DMS153 treated with DMSO at 0.1 percent for 48 hours (cell line): ENCODE measurements around the gene EEF1G.
"Not testable (repeated sequence)": the region's sequence is repeated elsewhere in the genome, so short reads cannot be mapped to it uniquely, and the experiment has no call there.

Experiments used
- DNase-seq: peaks from one replicate; lab custom pipeline; 2025; ENCODE audit not compliant: unreplicated experiment; lab: John Stamatoyannopoulos, UW

EEF1G gene, protein sequence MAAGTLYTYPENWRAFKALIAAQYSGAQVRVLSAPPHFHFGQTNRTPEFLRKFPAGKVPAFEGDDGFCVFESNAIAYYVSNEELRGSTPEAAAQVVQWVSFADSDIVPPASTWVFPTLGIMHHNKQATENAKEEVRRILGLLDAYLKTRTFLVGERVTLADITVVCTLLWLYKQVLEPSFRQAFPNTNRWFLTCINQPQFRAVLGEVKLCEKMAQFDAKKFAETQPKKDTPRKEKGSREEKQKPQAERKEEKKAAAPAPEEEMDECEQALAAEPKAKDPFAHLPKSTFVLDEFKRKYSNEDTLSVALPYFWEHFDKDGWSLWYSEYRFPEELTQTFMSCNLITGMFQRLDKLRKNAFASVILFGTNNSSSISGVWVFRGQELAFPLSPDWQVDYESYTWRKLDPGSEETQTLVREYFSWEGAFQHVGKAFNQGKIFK

DNA sequence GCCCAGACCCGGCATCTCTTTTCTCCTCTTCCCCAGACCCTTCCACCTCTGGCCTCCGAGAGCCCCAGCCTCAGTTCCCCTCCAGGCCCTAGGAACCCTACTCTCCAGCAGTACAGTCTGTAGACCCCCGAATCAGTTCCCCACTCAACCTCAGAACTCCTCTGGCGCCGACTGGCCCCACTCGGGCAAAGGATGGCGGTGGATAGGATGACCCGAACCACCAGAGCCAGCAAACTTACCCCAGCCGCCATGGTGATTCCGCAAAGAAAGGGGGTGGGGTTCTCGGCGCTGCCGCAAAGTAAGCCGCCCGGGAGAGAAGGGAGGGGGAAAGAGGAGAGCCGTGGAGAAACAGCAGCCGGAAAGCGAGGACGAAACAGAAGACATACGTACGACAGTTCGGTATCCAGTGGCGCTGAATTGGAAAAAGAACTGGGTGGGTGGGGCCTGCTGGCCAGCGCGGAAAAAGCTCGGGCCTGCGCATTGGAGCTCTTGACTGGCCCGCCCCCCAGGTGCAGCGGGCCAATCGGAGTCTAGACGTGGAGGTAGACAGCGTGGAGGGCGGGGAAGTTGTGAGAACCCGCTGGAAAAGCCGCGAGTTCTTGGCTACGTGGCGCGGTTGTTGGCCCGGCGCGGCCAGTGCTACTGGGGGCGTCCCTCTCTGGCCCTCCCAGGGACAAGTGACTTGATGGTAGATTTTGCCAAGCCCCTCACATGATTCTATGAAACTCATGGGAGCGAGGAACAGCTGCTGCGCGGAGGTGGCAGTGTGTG lies at the start of gene EEF1G:
Gene EEF1G, minus strand, starts transcription at position 300 of the 771 bp plus-strand sequence. Its CDS starts 49 bp downstream, at position 251.
- peak; percentile 99 for DNase-seq

DNA sequence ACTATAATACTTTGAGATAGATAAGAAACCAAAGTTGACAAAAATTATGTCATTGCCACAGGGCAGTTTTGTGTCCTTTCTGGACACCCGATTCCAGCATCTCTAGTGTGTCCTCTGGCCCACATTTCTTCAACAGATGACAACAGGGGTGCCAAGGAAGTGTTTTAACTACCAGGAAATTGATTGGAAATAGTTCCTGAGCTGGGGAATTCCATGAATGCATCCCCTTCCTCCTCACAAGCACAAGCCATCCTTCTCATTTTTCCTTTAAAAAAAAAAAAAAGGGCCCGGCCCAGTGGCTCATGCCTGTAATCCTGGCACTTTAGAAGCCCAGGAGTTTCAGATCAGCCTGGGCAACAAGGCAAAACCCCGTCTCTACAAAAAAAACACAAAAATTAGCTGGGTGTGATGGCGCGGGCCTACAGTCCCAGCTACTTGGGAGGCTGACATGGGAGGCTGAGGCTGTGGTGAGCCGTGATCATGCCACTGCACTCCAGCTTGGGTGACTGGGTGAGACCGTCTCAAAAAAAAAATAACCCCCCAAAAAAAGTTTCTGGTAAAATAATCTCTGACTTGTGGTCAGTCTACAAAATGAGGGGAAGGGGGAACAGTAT lies 48.9 kb upstream of the EEF1G start:
- DNase-seq: no peak

DNA sequence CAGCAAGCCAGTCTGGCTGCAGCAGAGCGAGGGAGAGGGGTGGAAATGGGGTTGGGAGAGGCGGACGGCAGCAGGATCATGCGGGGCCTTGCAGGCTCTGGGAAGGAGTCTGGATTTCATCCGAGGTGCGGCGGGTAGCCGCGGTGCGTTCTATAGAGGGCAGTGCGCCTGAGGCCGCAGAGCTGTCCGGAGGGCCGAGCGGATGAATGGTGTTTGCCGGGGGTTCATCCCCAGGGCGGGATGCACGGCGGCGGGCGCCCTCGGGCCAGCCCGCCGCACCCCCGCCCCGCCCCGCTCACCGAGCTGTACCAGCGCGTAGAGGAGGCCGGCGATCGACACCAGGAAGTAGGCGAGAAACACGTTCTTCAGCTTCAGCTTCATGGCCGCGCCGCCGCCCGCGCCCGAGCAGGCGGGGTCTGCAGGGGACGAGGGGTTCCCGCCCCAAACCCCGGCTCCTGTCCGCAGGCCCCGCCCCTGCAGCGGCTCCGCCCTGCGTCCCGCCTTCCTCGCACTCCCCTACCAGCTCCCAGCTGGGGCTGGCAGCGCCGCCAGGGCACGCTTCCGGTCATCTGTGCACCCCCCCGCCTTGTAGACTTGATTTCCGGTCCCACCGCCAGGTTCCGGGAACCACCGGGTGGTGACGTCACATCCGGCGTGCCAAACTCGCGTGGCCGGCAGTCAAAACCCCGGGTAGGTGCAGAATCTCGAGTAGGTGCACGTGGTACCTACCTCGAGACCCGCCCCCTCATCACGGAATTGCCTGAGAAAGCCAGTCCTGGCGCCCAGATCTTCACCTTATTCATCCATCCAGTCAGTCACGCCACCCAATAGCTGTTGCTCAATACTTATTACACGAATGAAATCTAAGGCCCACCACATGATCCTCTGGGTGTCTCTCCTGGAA lies 48.1 kb upstream of the EEF1G start, which contains the start of gene B3GAT3:
Gene B3GAT3, minus strand, starts transcription at position 420 of the 904 bp plus-strand sequence. Its CDS starts 39 bp downstream, at position 381.
- peak; percentile 97 for DNase-seq

DNA sequence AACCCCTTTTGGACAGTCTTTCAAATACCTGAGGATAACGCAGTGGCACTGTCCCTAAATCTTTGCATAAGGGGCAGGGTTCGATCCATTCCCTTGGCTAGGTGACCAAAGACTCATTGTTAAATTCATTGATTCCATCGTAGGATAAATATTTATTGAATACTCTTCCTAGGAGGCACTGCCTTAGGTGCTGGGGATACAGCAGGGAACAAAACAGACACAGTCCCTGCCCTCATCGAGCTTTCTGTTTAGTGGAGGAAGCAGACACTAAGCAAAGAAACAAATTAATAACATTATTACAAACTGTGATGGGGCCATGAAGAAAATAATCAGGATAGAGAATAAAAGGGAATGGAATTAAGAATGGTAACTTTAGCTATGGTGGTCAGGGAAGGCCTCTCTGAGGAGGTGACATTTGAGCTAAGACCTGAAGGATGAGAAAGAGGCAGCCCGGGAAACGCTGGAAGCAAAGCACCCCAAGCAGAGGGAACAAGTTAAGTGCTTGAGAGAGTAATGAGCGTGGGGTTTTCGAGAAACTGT lies 47.4 kb upstream of the EEF1G start:
- no peak for DNase-seq

DNA sequence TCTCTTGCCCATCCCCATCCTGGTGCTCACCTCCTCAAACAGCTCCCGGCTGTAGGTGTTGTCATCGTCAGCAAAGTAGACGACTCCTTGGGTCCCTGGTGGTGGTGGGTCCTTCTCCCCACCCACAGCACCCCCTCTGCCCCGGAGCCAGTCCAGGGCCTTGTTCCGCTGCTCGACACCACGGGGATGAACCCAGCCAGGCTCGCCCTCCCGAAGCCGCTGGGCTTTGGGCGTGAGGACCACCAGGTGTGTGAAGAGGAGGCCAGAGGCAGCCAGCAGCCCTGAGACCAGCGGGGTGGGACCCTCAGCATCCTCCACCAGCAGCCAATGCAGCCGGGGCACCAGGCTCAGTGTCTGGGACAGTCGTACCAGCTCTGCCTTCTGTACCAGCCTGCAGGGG lies 43.3 kb upstream of the EEF1G start:
- DNase-seq: not testable (repeated sequence)

DNA sequence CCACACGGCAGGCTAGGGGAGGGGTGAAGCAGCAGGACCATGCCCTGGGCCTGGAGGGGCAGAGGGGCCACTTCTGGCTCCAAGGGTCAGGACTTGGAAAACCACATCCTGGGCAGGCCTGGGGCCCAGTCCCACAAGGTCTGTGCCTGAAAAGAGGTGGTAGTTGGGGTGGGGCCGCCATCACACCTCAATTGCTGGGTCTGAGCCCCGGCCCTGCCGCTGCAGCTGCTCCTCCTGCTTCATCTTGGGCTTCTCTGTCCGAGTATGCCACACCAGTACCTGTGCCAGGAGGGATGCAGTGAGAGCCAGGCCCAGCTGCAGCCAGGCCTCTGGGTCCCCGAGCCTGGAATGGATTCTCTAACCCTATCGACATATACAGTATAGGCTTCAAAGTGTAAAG lies 41.8 kb upstream of the EEF1G start:
- DNase-seq: no peak

DNA sequence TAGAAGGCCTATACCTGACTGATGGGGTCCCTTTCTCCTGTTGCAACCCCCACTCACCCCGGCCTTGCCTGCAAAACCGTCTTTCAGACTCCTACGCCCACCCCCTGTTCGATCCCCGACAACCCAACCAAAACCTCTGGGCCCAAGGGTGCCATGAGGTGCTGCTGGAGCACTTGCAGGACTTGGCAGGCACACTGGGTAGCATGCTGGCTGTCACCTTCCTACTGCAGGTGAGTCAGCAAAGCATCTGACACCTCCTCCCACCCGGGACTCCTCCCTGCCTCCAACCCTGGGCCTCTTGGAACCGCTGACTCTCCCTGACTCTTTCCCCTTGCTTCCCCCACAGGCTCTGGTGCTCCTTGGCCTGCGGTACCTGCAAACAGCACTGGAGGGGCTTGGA lies 40.6 kb upstream of the EEF1G start:
- no peak for DNase-seq

DNA sequence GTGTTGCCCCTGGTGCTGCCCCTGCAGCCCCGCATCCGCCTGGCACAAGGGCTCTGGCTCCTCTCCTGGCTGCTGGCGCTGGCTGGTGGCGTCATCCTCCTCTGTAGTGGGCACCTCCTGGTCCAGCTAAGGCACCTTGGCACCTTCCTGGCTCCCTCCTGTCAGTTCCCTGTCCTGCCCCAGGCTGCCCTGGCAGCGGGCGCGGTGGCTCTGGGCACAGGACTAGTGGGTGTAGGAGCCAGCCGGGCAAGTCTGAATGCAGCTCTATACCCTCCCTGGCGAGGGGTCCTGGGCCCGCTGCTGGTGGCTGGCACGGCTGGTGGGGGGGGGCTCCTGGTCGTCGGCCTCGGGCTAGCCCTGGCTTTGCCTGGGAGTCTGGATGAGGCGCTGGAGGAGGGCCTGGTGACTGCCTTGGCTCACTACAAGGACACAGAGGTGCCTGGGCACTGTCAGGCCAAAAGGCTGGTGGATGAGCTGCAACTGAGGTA lies 39.6 kb upstream of the EEF1G start:
- no peak for DNase-seq

DNA sequence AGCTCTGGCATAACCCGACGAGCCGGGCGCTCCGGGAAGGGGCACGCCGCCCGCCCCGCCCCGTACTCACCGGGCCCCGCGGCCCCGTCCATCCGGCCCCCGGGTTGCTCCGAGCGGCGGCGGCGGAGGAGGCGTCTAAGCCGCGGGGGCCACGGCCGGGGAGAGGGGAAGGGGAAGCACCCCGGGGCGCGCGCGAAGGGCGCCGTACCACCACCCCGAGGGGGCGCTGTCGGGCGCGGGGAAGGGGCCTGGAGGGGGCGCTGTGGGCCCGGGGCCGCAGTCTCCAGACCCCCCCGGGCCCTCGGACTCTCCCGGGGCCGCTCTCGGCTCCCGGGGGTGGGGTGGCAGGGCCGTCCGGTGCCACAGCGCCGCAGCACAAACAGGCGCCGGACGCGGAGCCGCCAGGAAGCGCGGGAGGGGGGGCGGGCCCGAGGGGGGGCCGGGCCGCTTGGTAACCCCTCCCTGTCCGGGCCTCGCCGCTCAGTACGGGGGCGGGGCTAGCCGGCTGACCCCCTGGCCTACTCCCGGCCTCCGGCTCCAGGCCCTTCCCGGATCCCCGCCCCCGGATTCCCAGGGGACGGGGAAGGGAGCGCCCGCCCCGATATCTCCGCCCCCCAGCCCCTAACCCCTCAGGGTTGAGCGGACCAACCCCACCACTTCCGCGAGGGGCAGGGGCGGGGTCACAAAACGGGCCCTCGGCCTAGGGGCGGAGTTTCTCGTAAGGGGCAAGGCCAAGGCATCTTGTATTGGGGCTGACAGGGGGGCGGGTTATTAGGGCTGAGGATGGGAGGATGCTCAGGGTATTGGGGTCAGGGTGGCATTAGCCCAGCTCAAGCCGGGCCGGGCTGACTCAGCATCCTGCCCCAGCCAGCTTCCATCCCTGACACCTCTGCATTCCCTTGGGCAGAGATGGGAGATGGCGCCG lies 38.9 kb upstream of the EEF1G start, which contains the start of the genes EML3 and ROM1:
Gene EML3, minus strand, starts transcription at position 410 of the 925 bp plus-strand sequence. Its CDS starts 318 bp downstream, at position 92.
Gene ROM1, plus strand, starts transcription at position 892 of the 925 bp plus-strand sequence. Its CDS starts 25 bp downstream, at position 917.
- peak; percentile 37 for DNase-seq

DNA sequence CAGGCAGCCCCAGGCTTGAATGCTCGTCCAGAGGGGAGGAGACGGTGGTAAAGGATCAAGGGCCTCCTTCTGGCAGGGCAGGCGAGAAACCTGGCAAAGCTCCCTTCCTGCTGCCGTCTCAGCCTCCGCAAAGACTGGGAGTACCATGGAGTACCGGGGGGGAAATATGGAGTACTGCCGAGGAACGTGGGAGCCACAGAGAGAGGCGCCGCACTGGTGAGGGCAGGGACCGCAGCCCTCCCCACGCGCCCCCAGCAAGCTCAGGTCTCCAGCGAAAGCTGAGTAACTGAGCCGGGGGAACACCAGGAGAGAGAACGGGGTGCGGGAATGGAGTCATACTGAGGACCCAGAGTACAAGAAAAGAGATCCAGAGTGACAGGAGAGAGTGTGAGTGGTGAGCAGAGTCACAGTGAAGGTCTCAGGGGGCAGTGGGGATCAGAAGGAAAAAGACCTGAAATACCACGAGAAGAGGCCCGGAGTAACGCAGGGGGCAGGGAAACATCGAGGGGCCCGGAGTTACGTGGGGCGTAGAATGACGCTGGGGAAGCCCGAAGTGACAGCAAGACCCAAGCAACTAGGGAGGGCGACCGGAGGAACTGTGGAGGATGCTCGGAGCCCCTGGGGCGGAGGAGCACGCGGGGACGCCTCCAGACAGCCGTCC lies 38.1 kb upstream of the EEF1G start:
- no peak for DNase-seq

DNA sequence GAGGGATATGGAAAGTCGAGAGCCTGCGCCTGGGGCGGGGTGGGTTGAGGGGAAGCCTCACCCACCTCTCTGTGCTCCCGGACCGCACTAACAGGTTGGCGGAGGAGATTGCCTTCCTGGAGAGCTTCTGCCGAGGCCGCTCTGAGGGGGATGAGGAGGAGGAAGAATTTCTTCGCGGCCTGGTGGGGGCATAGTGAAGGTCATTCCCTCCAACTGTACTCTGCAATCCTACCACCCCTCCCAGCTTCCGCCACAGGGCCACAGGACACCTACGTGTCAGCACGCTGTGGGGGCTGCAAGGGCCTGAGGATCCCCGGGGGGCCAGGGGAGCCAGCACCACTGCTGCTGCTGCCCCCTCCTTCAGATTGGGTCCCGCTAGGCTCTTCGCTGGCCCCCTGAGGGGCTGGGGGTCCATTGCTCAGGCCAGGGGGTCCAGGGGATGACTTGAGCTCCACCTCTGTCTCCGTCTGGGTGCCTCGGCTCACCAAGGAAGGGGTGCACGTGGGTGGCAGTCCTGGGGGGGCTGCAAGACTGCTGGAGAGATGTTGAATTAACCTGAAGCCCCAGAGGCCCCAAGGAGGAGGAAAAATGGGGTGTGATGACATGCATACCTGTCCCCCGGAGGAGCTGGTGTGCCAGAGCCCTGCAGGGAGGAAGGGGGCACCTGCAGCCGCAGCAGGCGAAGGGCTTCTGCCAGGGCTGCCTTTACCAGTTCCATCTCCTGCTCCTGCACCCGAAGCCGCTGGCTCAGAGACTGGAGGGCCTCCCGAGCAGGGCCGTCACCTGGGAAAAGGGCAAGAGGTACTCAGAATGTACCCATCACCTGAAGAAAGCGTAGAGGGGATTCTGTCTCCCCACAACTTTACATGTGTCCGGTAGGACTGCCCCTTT lies 37.4 kb upstream of the EEF1G start:
- DNase-seq: no peak

DNA sequence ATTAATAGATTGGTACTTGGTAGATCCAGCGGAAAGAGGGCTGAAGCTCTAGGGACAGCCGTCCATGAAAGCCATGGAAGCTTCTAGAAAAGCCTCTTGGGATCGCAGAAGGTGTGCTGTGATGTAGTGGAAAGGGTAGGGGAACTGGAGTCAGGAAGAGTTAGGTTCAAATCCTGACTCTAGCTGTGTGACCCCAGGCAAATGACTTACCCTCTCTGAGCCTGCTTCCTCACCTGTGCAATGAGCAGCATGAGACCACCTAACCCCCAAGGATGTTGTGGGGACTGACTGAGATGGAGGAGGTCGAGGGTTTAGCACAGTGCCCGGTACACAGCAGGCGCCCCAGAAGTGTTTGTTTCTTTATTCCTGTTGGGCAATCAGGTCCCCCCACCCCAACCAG lies 36.7 kb upstream of the EEF1G start:
- DNase-seq: no peak

DNA sequence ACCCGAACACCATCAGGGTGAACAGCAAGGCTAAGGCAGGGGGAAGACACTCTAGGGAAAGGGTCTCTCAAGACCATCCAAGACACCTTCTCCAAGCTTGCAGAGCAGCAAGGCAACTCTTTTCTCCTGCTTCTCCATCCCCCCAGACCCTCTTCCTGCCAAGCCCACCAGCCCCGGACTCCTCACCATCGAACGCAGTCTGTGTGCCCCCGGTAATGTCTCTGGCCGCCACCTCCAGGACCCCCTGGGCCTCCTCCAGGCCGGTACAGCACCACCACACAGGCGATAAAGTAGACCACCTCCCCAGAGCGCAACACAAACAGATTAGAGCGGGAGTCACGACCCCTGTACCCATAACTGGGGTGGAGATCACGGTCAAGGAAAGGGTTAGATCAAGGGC lies 35.1 kb upstream of the EEF1G start:
- no peak for DNase-seq

DNA sequence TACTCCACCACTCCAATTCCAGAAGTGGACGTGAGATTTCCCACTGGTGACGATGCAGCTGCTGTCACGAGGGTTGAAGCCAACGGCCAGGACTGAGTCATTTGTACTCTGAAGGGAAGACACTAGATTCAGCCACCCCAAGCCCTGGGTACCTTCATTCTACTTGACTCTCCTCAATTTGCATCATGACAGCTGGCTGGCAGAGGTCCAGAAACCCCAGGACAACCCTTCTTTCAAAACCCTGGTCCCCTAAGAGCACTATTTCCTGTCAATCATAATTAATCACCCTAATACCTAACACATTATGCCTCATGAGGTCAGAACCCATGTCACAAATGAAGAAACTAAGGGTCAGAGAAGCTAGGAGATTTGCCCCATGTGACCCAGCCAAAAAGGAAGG lies 34.0 kb upstream of the EEF1G start:
- DNase-seq: no peak

DNA sequence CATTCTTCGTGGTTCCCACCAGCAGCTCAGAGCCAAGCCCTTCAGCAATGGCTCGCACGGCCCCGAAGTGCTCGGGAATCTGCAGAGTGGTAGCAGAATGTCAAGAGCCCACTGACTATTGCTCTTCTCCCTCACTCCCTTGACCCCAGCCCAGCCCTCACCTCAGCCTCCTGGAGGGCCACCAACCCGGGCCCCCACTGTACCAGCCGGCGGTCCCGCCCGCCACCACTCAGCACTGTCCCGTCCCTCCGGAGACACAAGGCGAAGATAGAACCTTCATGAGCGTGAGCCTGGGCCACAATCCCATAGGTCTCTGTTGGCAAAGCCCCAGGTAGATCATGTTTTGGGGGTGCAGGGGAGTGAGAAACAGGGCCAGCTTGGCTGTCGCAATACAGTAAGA lies 32.2 kb upstream of the EEF1G start:
- no peak for DNase-seq

DNA sequence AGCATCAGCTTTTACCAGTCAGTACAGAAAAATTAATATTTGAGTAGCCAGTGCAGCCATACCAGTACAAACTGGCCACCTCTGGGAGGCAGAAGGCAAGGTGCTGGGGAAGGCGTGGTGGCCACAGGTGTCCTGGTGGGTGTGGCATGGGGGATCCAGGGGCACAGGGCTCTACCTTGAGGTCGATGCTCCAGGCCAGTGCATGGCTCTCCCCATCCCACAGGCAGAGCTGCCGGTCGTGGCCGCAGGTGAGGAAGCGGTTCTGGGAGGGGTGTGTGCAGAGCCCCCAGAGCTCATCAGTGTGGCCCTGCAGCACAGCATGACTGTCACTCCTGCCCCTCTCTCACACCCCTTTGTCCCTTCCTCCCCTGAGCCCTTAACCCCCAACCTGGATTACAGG lies 31.8 kb upstream of the EEF1G start:
- no peak for DNase-seq

DNA sequence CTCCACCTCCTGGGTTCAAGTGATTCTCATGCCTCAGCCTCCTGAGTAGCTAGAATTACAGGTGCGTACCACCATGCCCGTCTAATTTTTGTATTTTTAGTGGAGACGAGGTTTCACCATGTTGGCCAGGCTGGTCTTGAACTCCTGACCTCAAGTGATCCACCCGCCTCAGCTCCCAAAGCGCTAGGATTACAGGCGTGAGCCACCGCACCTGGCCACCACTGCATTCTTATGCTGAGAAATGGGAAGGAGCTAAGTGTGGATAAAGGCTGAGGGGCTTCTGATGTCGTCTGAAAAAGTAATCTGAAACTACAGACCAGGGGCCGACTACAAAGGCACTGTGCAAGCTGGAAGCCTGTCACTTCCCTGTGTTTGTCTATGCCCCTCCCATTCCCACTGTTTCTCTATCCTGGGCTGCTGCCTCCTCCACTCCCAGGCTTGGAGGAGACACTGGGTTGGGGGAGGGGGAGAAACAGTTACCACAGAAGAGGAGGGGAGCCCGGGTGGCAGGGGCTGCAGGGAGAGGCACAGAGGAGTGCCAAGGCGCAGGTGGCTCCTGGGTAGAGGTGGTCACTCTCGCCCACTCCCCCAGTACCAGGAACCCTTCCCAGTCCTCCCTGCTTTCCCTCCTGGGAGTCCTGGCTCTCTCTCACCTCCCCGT lies 30.9 kb upstream of the EEF1G start:
- no peak for DNase-seq
